NOMO-1 treated with DMSO at 0.1 percent for 48 hours (cell line): Measurements from ENCODE around the gene OR10K1.

ENCODE experiments used
- DNase-seq: peaks from one replicate; lab custom pipeline; 2025; ENCODE audit not compliant: unreplicated experiment; lab: John Stamatoyannopoulos, UW

Gene OR10K1

GRCh38 chr1:158461534-158461933, at the start of gene OR10K1:
Gene OR10K1, plus strand, starts transcription at chr1:158461834. Its CDS starts 3,728 bp downstream, at chr1:158465562.
- no peak for DNase-seq

- no peak for DNase-seq
Measured at GRCh38 chr1:158414651-158415345, 46.8 kb upstream of the OR10K1 start.

- DNase-seq: no peak
Measured at GRCh38 chr1:158417586-158417985, 44.0 kb upstream of the OR10K1 start.

DNA sequence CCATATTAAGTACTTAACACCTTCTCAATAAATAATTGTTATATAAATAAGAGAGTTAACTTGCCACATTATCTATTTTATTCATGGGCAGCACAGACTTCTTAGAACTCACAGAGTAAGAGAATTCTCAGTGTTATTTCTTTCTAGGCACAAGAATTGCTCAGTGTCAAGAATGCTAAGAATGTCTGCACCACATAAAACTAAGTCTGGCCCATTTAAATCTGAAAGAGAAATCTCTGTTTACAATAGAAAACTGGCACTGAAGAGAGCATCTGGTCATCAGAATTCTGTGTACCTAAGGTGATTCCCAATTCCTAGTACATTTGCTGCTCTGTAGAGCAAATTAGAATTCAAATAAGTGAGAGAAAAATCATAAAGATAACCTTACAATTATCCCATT, 39.4 kb upstream of the OR10K1 start:
- DNase-seq: no peak

- DNase-seq: peak; percentile 52
Measured at GRCh38 chr1:158425027-158425426, 36.6 kb upstream of the OR10K1 start.

- no peak for DNase-seq
Measured at GRCh38 chr1:158426137-158426536, 35.5 kb upstream of the OR10K1 start, which contains the start of gene OR10K2. Gene OR10K2, minus strand, starts transcription at chr1:158426237. Its CDS starts 5,371 bp downstream, at chr1:158420866.

- DNase-seq: peak; percentile 87
Measured at GRCh38 chr1:158430163-158430562, 31.5 kb upstream of the OR10K1 start.

GRCh38 chr1:158434741-158435140, 26.9 kb upstream of the OR10K1 start:
- peak; percentile 25 for DNase-seq

DNA sequence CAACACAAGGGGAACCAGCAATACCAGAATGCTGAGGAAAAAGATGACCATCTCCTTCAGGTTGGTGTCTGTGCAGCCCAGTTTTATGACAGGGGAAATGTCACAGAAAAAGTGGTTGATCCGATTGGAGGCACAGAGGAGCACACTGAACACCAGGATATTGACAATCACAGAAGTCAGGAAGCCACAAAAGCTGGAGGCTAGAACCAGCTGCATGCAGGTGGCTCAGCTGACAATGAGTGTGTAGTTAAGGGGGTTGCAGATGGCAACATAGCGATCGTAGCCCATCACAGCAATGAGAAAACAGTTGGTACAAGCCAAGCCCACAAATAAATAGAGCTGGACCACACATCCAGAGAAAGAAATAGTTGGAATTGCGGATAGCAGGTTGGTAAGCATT, 16.3 kb upstream of the OR10K1 start:
- no peak for DNase-seq

- no peak for DNase-seq
Measured at GRCh38 chr1:158454537-158454936, 7.1 kb upstream of the OR10K1 start.

DNA sequence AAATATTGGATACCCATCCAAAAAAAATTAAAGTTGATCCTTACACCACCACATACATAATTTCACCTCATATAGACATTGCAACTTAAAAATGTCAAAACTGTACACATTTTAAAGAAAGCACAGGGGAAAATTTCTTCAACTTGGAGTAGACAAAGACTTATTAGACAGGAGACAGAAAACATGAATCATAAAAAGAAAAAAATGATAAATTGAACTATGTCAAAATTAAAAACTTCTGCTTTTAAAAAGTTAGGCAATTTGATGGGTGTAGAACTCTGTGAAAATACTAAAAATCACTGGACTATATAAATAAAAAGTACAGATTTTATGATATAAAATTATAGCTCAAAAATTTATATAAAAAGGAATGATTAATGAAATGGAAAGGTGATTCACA, 4.4 kb upstream of the OR10K1 start:
- DNase-seq: peak; percentile 12

DNA sequence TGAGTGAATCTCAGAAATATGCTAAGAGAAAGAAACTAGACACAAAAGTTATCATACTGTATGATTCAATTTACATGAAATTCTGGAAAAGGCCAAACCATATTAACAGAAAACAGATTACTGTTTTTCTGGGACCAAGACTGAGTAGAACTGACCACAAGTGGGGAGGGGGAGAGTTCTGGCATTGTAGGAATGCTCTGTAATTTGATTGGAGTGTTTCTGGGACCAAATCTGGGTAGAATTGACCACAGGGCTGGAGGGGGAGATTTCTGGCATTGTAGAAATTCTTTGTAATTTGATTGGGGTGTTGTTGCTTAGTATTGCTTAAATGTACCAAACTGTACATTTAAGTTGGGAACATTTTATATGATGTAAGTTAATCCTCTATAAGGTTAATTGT, 3.4 kb upstream of the OR10K1 start:
- DNase-seq: no peak

- DNase-seq: no peak
Measured at GRCh38 chr1:158471920-158472319, 10.3 kb downstream of the OR10K1 start, which contains the start of gene OR10R2. Gene OR10R2, plus strand, starts transcription at chr1:158472220. Its CDS starts 106 bp downstream, at chr1:158472326.

DNA sequence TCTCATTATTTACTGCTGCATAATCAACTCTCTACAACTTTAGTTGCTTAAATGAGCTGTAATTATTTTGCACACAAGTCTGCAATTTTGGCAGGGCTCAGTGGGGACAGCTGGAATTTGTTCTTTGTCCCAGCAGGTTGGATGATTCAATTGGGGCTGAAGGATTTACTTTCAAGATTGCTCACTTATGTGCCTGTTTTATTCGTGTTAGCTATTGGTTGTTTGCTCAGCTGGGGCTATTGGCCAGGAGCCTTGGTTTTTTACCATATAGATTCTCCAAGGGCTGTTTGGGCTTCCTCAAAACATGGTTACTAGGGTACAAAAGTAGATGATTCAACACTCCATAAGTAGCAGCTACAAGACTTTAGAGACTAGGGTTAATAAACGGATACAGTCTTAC, 23.8 kb downstream of the OR10K1 start:
- no peak for DNase-seq

DNA sequence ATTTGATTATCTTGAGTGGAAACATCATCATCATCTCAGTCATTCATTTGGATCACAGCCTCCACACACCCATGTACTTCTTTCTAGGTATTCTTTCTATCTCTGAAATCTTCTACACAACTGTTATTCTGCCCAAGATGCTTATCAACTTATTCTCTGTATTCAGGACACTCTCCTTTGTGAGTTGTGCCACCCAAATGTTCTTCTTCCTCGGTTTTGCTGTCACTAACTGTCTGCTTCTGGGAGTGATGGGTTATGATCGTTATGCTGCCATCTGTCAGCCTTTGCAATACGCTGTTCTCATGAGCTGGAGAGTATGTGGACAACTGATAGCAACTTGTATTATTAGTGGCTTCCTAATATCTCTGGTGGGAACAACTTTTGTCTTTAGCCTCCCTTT, 29.7 kb downstream of the OR10K1 start:
- DNase-seq: no peak

GRCh38 chr1:158493054-158493453, 31.4 kb downstream of the OR10K1 start:
- DNase-seq: no peak

DNA sequence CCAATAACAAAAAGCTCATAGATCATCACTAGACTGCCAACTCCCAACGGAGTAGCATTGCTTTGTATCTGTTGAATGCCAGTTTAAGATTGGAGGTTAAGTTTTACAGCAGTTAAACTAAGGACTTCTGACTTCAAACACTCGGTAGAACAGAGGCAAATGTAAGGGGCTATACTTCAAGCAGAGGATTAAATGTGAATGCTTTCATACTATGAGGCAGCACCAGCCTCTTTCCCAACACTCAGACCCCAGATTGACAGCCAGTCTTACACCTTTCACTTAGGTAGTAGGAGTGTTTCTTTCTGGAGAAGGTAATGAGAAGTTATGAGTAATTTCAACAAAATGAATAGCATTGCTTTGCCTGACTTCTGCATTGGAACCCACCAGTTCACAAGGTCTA, 33.2 kb downstream of the OR10K1 start:
- no peak for DNase-seq

DNA sequence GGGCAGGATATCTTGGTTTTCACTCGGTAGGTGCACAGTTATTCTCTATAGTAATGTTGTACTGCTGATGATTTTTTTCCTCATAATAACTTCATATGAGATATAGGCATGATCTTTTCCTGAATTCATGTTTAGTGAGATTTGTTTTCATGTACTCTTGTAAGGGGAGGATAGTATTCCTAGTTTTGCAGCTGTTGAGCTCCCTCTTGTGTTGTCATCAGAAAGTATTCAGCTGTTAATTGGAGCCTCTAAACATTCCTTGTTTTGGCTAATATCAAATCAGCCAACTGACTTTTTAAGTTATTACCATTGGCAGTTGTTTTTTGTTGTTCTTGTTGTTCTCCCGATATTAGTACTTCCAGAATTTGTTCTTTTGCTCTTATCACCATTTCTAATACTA, 34.7 kb downstream of the OR10K1 start:
- peak; percentile 45 for DNase-seq

- peak; percentile 45 for DNase-seq
Measured at GRCh38 chr1:158506369-158506987, 44.8 kb downstream of the OR10K1 start.

DNA sequence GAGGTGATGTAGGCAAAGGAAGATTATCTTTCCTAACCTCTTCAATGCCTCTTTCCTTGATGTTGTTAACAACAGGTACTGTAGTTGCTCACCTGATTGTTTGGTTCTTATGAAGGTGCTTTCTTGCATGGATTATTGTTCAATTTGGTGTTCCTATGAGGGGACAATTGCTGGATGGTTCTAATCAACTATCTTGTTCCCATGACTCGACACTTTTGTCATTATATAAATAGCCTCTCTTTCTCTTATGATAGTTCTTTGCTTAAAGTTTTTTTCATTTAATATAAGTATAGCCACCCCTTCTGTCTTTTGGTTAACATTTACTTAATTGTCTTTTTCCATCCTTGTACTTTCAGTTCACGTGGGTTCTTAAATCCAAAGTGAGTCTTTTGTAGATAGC, 45.9 kb downstream of the OR10K1 start:
- no peak for DNase-seq

DNA sequence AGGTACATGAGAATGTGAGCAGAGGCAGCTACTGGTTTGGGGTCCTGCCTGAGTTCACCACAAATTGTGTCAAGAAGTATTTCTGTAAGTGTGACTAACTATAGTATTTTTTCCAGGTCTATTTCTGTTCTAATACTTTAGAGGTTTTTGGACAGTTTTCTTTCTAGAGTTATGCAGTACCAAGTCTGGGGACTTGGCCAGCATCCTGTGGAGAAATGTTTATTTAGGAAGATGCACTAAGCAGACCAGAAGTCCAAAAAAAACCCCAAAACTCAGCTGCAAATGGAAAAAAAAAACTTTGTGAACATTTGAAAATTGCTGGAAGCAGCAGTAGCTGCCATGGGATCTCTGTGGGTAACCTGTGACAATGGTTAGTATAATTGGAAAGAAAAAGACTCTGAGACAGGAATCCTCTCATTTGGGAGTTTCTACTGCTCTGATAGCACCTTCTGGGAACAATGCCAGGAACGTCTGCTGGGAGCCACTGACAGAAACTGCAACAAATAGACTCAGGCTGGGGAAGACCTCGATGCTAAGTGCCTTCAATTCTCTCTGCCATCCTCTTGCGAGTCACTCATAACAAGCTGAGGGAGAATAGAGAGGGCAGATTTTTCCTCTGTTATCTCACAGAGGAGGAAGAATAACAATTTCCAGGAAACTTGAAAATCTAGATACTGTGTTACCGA, 48.0 kb downstream of the OR10K1 start:
- DNase-seq: no peak

DNA sequence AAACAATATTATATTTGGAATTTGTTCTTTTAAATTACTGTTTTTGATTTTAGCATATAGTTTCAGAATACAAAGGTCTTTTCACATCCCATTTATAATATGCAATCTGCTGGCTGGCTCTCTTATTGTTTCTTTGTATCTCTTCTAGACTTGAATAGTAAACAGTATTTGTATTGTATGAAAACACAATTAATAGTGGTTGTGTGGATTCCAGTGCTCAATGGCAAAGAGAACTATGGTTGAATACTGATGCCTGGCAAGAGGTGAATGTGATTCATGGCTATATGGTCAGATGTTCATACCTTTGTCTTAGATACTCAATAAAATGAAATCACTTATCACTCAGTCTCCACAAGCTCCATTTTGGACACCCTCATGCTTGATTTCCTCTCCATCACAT, 55.3 kb downstream of the OR10K1 start:
- no peak for DNase-seq
